SKM-1 (cell line): ENCODE measurements around the gene SLC16A14.
"Not testable (repeated sequence)": the region's sequence is repeated elsewhere in the genome, so short reads cannot be mapped to it uniquely, and the experiment has no call there.

Source experiments
- DNase-seq: peaks from one replicate; lab custom pipeline; 2025; ENCODE audit not compliant: unreplicated experiment; lab: John Stamatoyannopoulos, UW

Gene SLC16A14

GRCh38 chr2:230068651-230069055 is at the start of gene SLC16A14:
TSS of gene SLC16A14 (minus strand) at chr2:230068924. CDS start at chr2:230059352, 9,572 bp downstream.
- no peak for DNase-seq

- no peak for DNase-seq
These were observed 38.0 kb upstream of the SLC16A14 start for GRCh38 chr2:230106771-230107170.

- not testable (repeated sequence) for DNase-seq
These were observed 33.2 kb upstream of the SLC16A14 start for GRCh38 chr2:230101967-230102366.

GRCh38 chr2:230097841-230098240 is 29.1 kb upstream of the SLC16A14 start:
- no peak for DNase-seq

GRCh38 chr2:230097424-230097823 is 28.7 kb upstream of the SLC16A14 start:
- no peak for DNase-seq

GRCh38 chr2:230090967-230091366 is 22.2 kb upstream of the SLC16A14 start:
- no peak for DNase-seq

- peak; percentile 42 for DNase-seq
These were observed 16.5 kb upstream of the SLC16A14 start for GRCh38 chr2:230085201-230085600.

- DNase-seq, result no peak
These were observed 9.3 kb upstream of the SLC16A14 start for GRCh38 chr2:230077851-230078547.

GRCh38 chr2:230076819-230077218 is 8.1 kb upstream of the SLC16A14 start:
- no peak for DNase-seq

- DNase-seq, result no peak
These were observed 7.4 kb upstream of the SLC16A14 start for GRCh38 chr2:230075988-230076631.

- no peak for DNase-seq
These were observed 2.7 kb upstream of the SLC16A14 start for GRCh38 chr2:230071421-230071820.

GRCh38 chr2:230069402-230069801 is 678 bp upstream of the SLC16A14 start:
- DNase-seq, result no peak

GRCh38 chr2:230068016-230068650 is 591 bp downstream of the SLC16A14 start:
- DNase-seq, result no peak

- DNase-seq, result no peak
These were observed 7.9 kb downstream of the SLC16A14 start for GRCh38 chr2:230060672-230061293.

GRCh38 chr2:230053753-230054478 is 14.8 kb downstream of the SLC16A14 start:
- no peak for DNase-seq

GRCh38 chr2:230052299-230052698 is 16.4 kb downstream of the SLC16A14 start:
- DNase-seq, result no peak

GRCh38 chr2:230050136-230050535 is 18.6 kb downstream of the SLC16A14 start:
- DNase-seq, result no peak

GRCh38 chr2:230048010-230048671 is 20.6 kb downstream of the SLC16A14 start:
- no peak for DNase-seq

- no peak for DNase-seq
These were observed 22.2 kb downstream of the SLC16A14 start for GRCh38 chr2:230046491-230046890.

- DNase-seq, result no peak
These were observed 25.3 kb downstream of the SLC16A14 start for GRCh38 chr2:230043461-230043860.

GRCh38 chr2:230043025-230043424 is 25.7 kb downstream of the SLC16A14 start:
- DNase-seq, result no peak
